H1 (cell line): ENCODE measurements around the gene RAPGEF1. TPM values are rescaled to one million over a fixed set of nuclear protein-coding genes. Genes with fewer than 3 reads are reported as not detected.
A peak's percentile ranks its signal among the peaks of the same experiment; 100 is the strongest.

Experiments used
- CTCF ChIA-PET: fragments of 300-600 bp; sonication (Branson Sonifier 250); formaldehyde crosslinking; loops from one replicate; lab custom pipeline; 2021; ENCODE audit not compliant: partially characterized antibody; lab: Charles Lee
- POLR2A ChIA-PET: fragments of 300-600 bp; sonication (Branson Sonifier 250); formaldehyde crosslinking; loops from one replicate; lab custom pipeline; 2021; ENCODE audit warnings: inconsistent platforms; ENCODE audit not compliant: partially characterized antibody; lab: Charles Lee
- DNase-seq, 2 experiments: peaks; one replicate each; pipeline versions ENCODE4 v3.0.0 to v3.0.0-alpha.2; 2010 to 2022; ENCODE audit warnings: low spot score in 2 of 2, low read depth in 1 of 2, mixed read lengths in 1 of 2
- FAIRE-seq: peaks from 2 replicates; lab custom pipeline; 2011; peaks lifted over from hg19 to GRCh38; lab: Jason Lieb, UNC
- H2AFZ ChIP-seq: 2 replicates; pipeline ENCODE4 v1.8.1; 2012; ENCODE audit warnings: low read length, inconsistent platforms
- H2AK5ac ChIP-seq: 2 replicates; pipeline ENCODE4 v1.6.1; 2013; ENCODE audit warnings: low read depth, low read length
- H2BK120ac ChIP-seq: replicated peaks from 2 replicates; pipeline ENCODE3; 2013; ENCODE audit warnings: low read depth, low read length, inconsistent platforms
- H2BK12ac ChIP-seq: 2 replicates; pipeline ENCODE4 v1.6.1; 2013; ENCODE audit warnings: low read depth, low read length
- H2BK15ac ChIP-seq: 2 replicates; pipeline ENCODE4 v1.6.1; 2013; ENCODE audit warnings: low read length
- H2BK20ac ChIP-seq: 2 replicates; pipeline ENCODE4 v1.6.1; 2013; ENCODE audit warnings: low read length
- H2BK5ac ChIP-seq: 2 replicates; pipeline ENCODE4 v1.6.1; 2013; ENCODE audit warnings: low read depth, low read length
- H3K14ac ChIP-seq: 2 replicates; pipeline ENCODE4 v1.6.1; 2013; ENCODE audit warnings: inconsistent platforms; ENCODE audit not compliant: insufficient read length
- H3K18ac ChIP-seq: 2 replicates; pipeline ENCODE4 v1.6.1; 2013; ENCODE audit warnings: low read length; ENCODE audit errors: extremely low read depth
- H3K23ac ChIP-seq: 2 replicates; pipeline ENCODE4 v1.6.1; 2013; ENCODE audit warnings: inconsistent platforms; ENCODE audit not compliant: insufficient read length
- H3K23me2 ChIP-seq: 2 replicates; pipeline ENCODE4 v1.6.1; 2013; ENCODE audit warnings: low read depth, low read length
- H3K27ac ChIP-seq: 2 replicates; pipeline ENCODE4 v1.6.1; 2011; ENCODE audit warnings: low read depth, low read length, inconsistent platforms
- H3K27me3 ChIP-seq, 4 experiments: replicated peaks in 1 of 4; 1 replicate in 1 of 4; 2 replicates in 3 of 4; pipeline versions ENCODE4 v1.6.1 to v1.8.1; 2011 to 2013; ENCODE audit warnings: low read length in 3 of 4, mild to moderate bottlenecking in 3 of 4, inconsistent platforms in 2 of 4, mixed read lengths in 2 of 4, moderate library complexity in 1 of 4; ENCODE audit not compliant: control insufficient read depth in 3 of 4, insufficient read depth in 3 of 4; ENCODE audit errors: extremely low read depth in 1 of 4
- H3K36me3 ChIP-seq, 4 experiments: 2 replicates each; pipeline versions ENCODE4 v1.6.1 to v1.8.1; 2011 to 2013; ENCODE audit warnings: mild to moderate bottlenecking in 4 of 4, low read length in 3 of 4, moderate library complexity in 2 of 4, control low read depth in 1 of 4, inconsistent platforms in 1 of 4; ENCODE audit not compliant: insufficient read depth in 4 of 4, control insufficient read depth in 2 of 4
- H3K4ac ChIP-seq: replicated peaks from 2 replicates; pipeline ENCODE3; 2013; ENCODE audit warnings: low read length, low read depth, mixed read lengths, inconsistent platforms; ENCODE audit not compliant: insufficient read length
- H3K4me1 ChIP-seq, 4 experiments: replicated peaks in 1 of 4; 1 replicate in 1 of 4; 2 replicates in 3 of 4; pipeline versions ENCODE4 v1.6.1 to v1.8.1; 2011 to 2013; ENCODE audit warnings: low read length in 3 of 4, inconsistent platforms in 2 of 4, mixed read lengths in 1 of 4; ENCODE audit not compliant: insufficient read depth in 4 of 4, control insufficient read depth in 3 of 4
- H3K4me2 ChIP-seq, 2 experiments: 2 replicates each; pipeline versions ENCODE4 v1.6.1 to v1.8.1; 2011 to 2013; ENCODE audit warnings: low read depth in 2 of 2, low read length in 2 of 2, control low read depth in 1 of 2, inconsistent platforms in 1 of 2, mild to moderate bottlenecking in 1 of 2; ENCODE audit not compliant: insufficient read depth in 1 of 2
- H3K4me3 ChIP-seq, 4 experiments: fragments of 200-600, 300-600 bp in 1 of 4; sonication (generic), shearing (Covaris generic), sonication (Bioruptor Twin) in 1 of 4; 2 replicates each; pipeline versions ENCODE4 v1.5.1 to v1.8.1; 2011 to 2016; ENCODE audit warnings: low read length in 4 of 4, low read depth in 3 of 4, control low read depth in 2 of 4, inconsistent platforms in 2 of 4, mild to moderate bottlenecking in 2 of 4, mixed read lengths in 1 of 4, moderate library complexity in 1 of 4; ENCODE audit not compliant: insufficient read depth in 2 of 4; ENCODE audit errors: extremely low read depth in 1 of 4
- H3K56ac ChIP-seq: replicated peaks from 2 replicates; pipeline ENCODE3; 2013; ENCODE audit warnings: low read depth, mild to moderate bottlenecking, mixed read lengths, low read length, inconsistent platforms; ENCODE audit not compliant: insufficient read length
- H3K79me1 ChIP-seq: 2 replicates; pipeline ENCODE4 v1.6.1; 2013; ENCODE audit warnings: low read depth, low read length, control low read depth
- H3K79me2 ChIP-seq, 2 experiments: 2 replicates each; pipeline versions ENCODE4 v1.6.1 to v1.8.1; 2012 to 2013; ENCODE audit warnings: low read length in 2 of 2, mild to moderate bottlenecking in 2 of 2, inconsistent platforms in 1 of 2; ENCODE audit not compliant: insufficient read depth in 2 of 2, control insufficient read depth in 1 of 2
- H3K9ac ChIP-seq, 4 experiments: replicated peaks in 1 of 4; 1 replicate in 1 of 4; 2 replicates in 3 of 4; pipeline versions ENCODE4 v1.6.1 to v1.8.1; 2011 to 2013; ENCODE audit warnings: low read depth in 3 of 4, low read length in 3 of 4, control low read depth in 2 of 4, mild to moderate bottlenecking in 2 of 4, moderate library complexity in 2 of 4, inconsistent platforms in 1 of 4; ENCODE audit errors: extremely low read depth in 1 of 4
- H3K9me3 ChIP-seq, 2 experiments: 2 replicates each; pipeline versions ENCODE4 v1.6.1 to v1.8.1; 2012 to 2013; ENCODE audit warnings: mild to moderate bottlenecking in 2 of 2, moderate library complexity in 2 of 2, control low read depth in 1 of 2, inconsistent platforms in 1 of 2, low read depth in 1 of 2, low read length in 1 of 2, mixed read lengths in 1 of 2; ENCODE audit not compliant: insufficient read depth in 2 of 2
- H4K20me1 ChIP-seq, 2 experiments: replicated peaks in 1 of 2; 2 replicates each; pipeline versions ENCODE3 to v1.8.1; 2011 to 2013; ENCODE audit warnings: inconsistent platforms in 2 of 2, low read length in 2 of 2, mild to moderate bottlenecking in 1 of 2; ENCODE audit not compliant: insufficient read depth in 2 of 2, control insufficient read depth in 1 of 2
- H4K5ac ChIP-seq: 2 replicates; pipeline ENCODE4 v1.6.1; 2013; ENCODE audit warnings: low read length, low read depth, mixed read lengths, inconsistent platforms; ENCODE audit not compliant: insufficient read length
- H4K8ac ChIP-seq: 2 replicates; pipeline ENCODE4 v1.8.0; 2013; ENCODE audit warnings: mild to moderate bottlenecking, moderate library complexity, low read length, inconsistent platforms; ENCODE audit not compliant: insufficient read depth; ENCODE audit errors: extremely low read depth
- H4K91ac ChIP-seq: replicated peaks from 2 replicates; pipeline ENCODE3; 2013; ENCODE audit warnings: low read length, mixed read lengths, inconsistent platforms; ENCODE audit not compliant: insufficient read length
- CBX8 ChIP-seq: fragments of 300-800, 300-1000 bp; sonication (generic); IDR thresholded peaks from 2 replicates; pipeline ENCODE4 v1.7.1; 2016; ENCODE audit warnings: low read depth, low read length, borderline replicate concordance
- CREB1 ChIP-seq: IDR thresholded peaks from 2 replicates; pipeline ENCODE4 v1.6.1; 2012; ENCODE audit warnings: inconsistent platforms
- EGR1 ChIP-seq: IDR thresholded peaks from 2 replicates; pipeline ENCODE4 v1.6.1; 2011; ENCODE audit warnings: low read depth, low read length, borderline replicate concordance
- JUN ChIP-seq: IDR thresholded peaks from 2 replicates; pipeline ENCODE4 v1.6.1; 2011; ENCODE audit warnings: low read depth, mild to moderate bottlenecking, improper control_type of control experiment, low read length
- PHF8 ChIP-seq: fragments of 200-600 bp; sonication (generic); conservative IDR thresholded peaks from 2 replicates; pipeline ENCODE4 v1.7.1; 2012; ENCODE audit warnings: low read depth, mild to moderate bottlenecking, inconsistent platforms, low read length, moderate library complexity
- RFX5 ChIP-seq: IDR thresholded peaks from 2 replicates; pipeline ENCODE4 v1.6.1; 2011; ENCODE audit warnings: low read depth, low read length, improper control_type of control experiment, borderline replicate concordance
- SAP30 ChIP-seq: fragments of 300-600 bp; sonication (generic); IDR thresholded peaks from 2 replicates; pipeline ENCODE4 v1.7.1; 2012; ENCODE audit warnings: low read length, moderate library complexity, mild to moderate bottlenecking, inconsistent platforms; ENCODE audit not compliant: insufficient read depth, insufficient replicate concordance
- SRF ChIP-seq: IDR thresholded peaks from 2 replicates; pipeline ENCODE4 v1.6.1; 2011; ENCODE audit warnings: mild to moderate bottlenecking, low read depth, low read length, moderate library complexity
- TEAD4 ChIP-seq: IDR thresholded peaks from 2 replicates; pipeline ENCODE4 v1.6.1; 2012; ENCODE audit warnings: low read depth, low read length, inconsistent platforms, mixed read lengths
- ZNF274 ChIP-seq: IDR thresholded peaks from 2 replicates; pipeline ENCODE4 v1.7.0; 2012; ENCODE audit warnings: low read length, borderline replicate concordance; ENCODE audit errors: extremely low read depth
- WGBS, 2 experiments: shearing (Covaris generic) in 1 of 2; methylation state at CpG; one replicate each; pipeline versions ENCODE4 v1.1.6 to v1.1.7; 2013 to 2015; ENCODE audit warnings: low lambda C conversion rate in 2 of 2, mixed read lengths in 2 of 2, inconsistent platforms in 1 of 2, low coverage in 1 of 2, missing lambda C conversion rate in 1 of 2; ENCODE audit not compliant: insufficient replicate concordance in 2 of 2, insufficient coverage in 1 of 2, insufficient read length in 1 of 2; ENCODE audit errors: extremely low coverage in 1 of 2, missing lambda C conversion rate in 1 of 2; 5-methylcytosine and 5-hydroxymethylcytosine counted together
- polyA plus RNA-seq, 7 experiments: library from polyadenylated mRNA; depleted of rRNA in 3 of 7; stranded (reverse) in 5 of 7; unstranded in 2 of 7; fragments of >200 nt in 5 of 7; fragments of 200-250 nt in 2 of 7; gene quantifications; 1 replicate in 5 of 7; 2 replicates in 1 of 7; 4 replicates in 1 of 7; pipeline versions ENCODE4 v1.2.1 to v1.2.3, GENCODE V29; 2011 to 2013; ENCODE audit warnings: missing spikeins in 2 of 7, mixed read lengths in 2 of 7
- total RNA-seq: library from RNA; stranded (reverse); fragmentation: NEBNext Ultra II Directional; extraction: Animal tissue kit (Norgen Biotek cat#: 25700); gene quantifications from 2 replicates; pipeline ENCODE4 v1.2.1, GENCODE V29; 2021
- TF ChIP-seq, protein P1 (sequence below): IDR thresholded peaks from 2 replicates; pipeline ENCODE4 v1.6.1; 2011; ENCODE audit warnings: low read length, improper control_type of control experiment

RAPGEF1 gene
- total and polyA plus RNA-seq, 2 of the 8 experiments (the other 6 are each of a cell fraction or from before 2014, with no cell fraction given), result 29.7 to 78.9 TPM

DNA sequence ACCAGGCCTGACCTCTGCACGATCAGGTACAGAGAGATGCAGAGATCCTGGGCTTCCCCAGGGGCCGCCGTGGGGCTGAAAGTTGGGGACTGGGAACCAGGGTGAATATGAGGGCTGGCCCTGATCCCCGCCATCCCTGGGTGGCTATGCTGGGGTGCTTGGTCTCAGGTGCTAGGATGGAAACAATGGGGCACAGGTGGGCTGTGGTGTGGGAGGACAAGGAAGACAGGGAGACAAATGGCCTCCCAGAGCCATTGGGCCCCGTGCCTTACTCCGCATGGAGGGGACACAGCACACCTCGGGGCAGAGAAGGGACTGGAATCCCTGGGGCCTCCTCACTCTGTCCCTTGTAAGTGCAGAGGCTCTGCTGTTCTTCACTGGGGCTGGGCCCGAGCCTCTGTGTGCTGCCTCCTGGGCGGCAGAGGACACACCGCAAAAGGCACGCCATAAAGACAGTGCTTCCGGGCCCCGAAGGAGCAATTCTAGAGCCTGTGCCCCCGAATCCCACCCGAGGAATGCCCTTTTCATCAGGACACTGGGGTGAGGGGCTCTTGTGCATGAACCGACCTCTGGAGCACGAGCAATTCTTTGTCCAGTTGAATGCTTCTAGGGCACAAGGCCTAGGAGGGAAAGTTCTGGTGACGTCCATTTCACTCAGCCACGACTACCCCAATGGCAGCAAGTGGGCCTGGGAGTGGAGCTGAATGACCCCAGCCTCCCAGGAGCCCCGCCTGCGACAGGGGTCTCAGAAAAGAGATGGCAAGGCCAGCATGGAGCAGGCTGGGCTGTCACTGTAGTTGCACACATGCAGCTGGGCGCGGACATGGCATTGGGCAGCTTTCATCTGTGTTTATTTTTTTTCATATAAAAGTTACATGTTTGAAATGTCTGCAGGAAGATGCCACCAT lies 163.7 kb downstream of the RAPGEF1 start:
- H3K14ac ChIP-seq, result no peak overlapping the region
- H3K9me3 ChIP-seq, result no peaks in the 10 kb centered on the region
- H4K20me1 ChIP-seq, result peaks cover 0 to 6% of the 10 kb centered on the region in 2 experiments
- no peak overlapping the region for H2BK15ac ChIP-seq
- no peak overlapping the region for H4K5ac ChIP-seq
- H3K9ac ChIP-seq, result no peak overlapping the region
- no peaks in the 10 kb centered on the region for H3K79me2 ChIP-seq
- 94% methylated on average over 23 of the region's 23 CpGs; no CpG with 5 or more reads in 1 of the 2 experiments for WGBS, 2 experiments
- CTCF ChIA-PET, result interaction anchor here (0.6 to 1.2 kb wide), 3 partner anchors 24 to 126 kb away, joined by 3 to 4 read pairs (median 3); no protein-coding TSS in a partner anchor
- H4K8ac ChIP-seq, result 0 out of 2 replicates have a peak overlapping the region, but pooled peaks have one; percentile 35
- H3K27me3 ChIP-seq, result no peaks in the 10 kb centered on the region
- DNase-seq, result no peak
- no peak overlapping the region for H2BK120ac ChIP-seq
- H3K56ac ChIP-seq, result no peak overlapping the region
- no peak overlapping the region for H2BK5ac ChIP-seq
- POLR2A ChIA-PET, result no interaction called here
- H2BK12ac ChIP-seq, result no peak overlapping the region
- no peaks in the 10 kb centered on the region for H3K23me2 ChIP-seq
- FAIRE-seq, result no peak
- no peak overlapping the region for H3K27ac ChIP-seq
- H2AFZ ChIP-seq, result no peak overlapping the region
- no peak overlapping the region for H3K4me3 ChIP-seq
- no peaks in the 10 kb centered on the region for H3K79me1 ChIP-seq
- no peak overlapping the region for H4K91ac ChIP-seq
- H3K36me3 ChIP-seq, result peaks cover 0 to 3% (median 0%) of the 10 kb centered on the region in 4 experiments; a peak in 2 of 8 replicates
- no peak overlapping the region for H3K23ac ChIP-seq
- no peak overlapping the region for H2AK5ac ChIP-seq
- no peak overlapping the region for H3K4me2 ChIP-seq
- no peak overlapping the region for H3K18ac ChIP-seq
- H3K4me1 ChIP-seq, result no peaks in the 10 kb centered on the region; a peak in 1 of 7 replicates
- no peak overlapping the region for H2BK20ac ChIP-seq
- no peak overlapping the region for H3K4ac ChIP-seq
- TF ChIP-seq PHF8 (no peak), TEAD4 (no peak), CBX8 (no peak), RFX5 (no peak), CREB1 (no peak), SRF (no peak), SAP30 (no peak), ZNF274 (no peak), EGR1 (no peak), JUN (no peak)
- TF ChIP-seq, protein P1, sequence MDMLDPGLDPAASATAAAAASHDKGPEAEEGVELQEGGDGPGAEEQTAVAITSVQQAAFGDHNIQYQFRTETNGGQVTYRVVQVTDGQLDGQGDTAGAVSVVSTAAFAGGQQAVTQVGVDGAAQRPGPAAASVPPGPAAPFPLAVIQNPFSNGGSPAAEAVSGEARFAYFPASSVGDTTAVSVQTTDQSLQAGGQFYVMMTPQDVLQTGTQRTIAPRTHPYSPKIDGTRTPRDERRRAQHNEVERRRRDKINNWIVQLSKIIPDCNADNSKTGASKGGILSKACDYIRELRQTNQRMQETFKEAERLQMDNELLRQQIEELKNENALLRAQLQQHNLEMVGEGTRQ, result no peak
